Limb (tissue), 2 donors: Measurements from ENCODE around the gene GFI1B.

Source experiments
- DNase-seq, 2 donors: peaks; one replicate each; pipeline ENCODE4 v3.0.0-alpha.2; 2016; ENCODE audit errors: extremely low spot score in 2 of 2

Gene GFI1B

DNA sequence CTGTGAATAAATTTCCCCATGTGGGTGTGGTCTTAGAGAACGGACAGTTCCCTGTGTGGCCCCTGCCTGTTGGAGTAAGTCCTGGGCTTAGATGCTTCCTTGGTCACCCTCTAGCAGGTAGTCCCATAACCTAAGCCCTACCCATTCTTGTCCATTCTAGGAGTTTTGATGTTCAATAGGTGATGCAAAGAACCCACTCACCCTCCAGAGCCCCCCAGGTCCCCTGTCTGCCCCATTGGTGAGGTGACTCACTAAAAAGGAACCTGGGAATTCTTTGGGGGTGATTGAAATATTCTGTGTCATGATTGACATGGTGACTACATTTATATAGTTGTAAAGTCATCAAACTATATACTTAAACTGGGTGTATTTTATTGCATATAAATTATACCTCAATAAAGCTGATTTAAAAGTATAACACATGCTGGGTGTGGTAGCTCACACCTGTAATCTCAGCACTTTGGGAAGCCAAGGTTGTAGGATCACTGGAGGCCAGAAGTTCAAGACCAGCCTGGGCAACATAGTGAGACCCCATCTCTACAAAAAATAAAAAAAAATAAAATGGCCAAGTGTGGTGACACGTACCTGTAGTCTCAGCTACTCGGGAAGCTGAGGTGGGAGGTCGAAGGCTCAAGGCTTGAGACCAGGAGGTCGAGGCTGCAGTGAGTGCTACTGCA lies 31.6 kb downstream of the GFI1B start:
- no peak for DNase-seq

DNA sequence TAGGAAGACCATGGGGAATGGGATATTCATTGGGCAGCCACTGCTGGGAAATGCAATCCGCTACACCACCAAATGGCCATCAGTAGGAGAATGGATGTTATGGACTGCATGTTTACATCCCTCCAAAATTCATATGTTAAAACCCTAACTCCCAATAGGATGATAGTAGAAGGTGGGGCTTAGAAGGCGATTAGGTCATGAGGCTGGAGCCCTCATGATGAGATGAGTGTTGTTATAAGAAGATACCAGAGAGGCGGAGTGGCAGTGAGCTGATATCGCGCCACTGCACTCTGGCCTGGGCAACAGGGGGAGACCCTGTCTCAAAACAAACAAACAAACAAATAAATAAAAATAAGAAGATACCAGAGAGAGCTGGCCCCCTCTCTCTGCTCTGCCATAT lies 36.2 kb downstream of the GFI1B start:
- no peak for DNase-seq

DNA sequence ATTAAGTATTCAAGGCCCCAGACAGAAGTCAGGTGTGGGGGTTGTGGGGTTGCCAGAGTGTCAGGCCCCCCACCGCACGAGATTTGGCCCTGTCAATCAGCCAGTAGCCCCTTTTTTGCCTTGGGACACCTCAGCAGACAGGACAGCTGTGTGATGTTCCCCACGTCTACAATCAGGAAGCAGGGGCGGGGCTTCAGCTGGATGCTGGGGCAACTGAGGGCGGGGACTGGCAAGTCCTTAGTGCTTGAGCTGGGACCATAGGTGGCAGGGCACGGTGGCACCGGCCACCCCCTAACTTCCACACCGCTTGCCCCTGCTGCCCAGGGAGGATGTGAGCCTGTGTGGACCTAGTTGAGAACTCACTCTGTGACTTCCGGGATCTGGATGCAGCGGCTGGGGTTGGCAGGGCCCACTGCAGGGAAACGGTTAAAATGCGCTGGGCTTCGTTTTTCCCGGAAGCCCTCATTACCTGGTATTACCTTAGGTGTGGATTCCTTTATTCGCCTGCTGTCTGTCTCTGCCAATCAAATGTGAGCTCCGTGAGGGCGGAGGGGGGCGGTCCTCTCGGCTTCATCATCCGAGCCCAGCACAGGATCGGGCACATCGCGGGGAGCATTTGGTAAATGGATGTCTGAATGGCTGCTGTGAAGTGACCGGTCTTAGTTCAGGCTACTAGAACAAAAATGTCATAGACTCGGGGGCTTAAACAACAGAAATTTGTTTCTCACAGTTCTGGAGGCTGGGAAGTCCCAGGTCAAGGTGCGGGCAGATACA lies 44.8 kb downstream of the GFI1B start:
- DNase-seq = no peak

DNA sequence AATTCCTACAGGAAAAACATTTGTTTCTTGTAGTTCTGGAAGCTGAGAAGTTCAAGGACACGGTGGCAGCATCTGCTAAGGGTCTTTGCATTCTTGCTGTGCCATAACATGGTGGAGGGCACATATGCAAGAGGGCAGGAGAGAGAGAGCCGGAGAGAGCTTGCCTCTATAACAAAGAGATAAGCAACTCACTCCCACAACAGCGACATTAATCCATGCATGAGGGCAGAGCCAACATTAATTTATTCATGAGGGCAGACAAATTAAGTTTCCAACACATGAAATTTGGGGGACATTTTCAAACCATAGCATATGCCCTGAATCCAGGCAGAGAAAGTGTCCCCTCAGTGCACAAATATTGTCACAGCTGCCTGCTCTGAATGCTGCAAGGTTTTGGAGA lies 47.9 kb downstream of the GFI1B start:
- no peak for DNase-seq

DNA sequence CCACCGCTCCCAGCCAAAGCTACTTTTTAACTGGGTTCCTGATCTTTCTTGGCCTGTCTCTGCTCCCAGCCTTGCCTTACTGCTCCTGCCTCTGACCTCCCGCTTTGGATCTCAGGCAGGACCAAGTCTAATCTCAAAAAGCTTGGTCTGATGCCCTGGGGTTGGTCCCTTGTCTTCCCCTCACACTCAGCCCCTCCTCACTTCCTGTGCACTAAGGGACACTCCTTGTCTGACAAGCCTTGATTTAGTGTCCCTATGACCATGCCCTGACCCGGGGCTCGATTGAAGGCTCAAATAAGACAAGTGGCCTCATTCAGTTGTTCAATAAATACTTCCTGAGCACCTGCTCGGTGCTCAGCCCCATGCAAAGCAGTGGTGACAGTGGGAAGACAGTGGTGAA lies 48.6 kb downstream of the GFI1B start:
- no peak for DNase-seq

DNA sequence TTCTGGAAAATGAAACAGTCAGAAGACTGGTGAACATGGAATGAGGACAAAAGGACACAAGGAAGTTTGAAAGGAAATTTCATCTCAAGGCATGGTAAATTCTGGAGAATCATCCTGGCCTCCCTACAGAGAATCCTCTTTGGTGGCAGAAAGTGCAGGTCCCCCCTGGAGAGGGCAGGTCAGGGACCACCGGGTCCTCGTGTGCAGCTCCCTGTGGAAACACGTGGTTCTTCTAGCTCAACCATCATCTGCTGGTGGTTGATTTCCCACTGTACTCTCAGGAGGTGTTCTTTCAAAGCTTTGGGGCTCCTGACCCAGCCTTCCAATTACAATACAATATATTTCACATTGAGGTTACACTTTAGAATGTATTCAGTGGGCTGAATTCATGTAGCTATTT lies 49.7 kb downstream of the GFI1B start:
- no peak for DNase-seq

DNA sequence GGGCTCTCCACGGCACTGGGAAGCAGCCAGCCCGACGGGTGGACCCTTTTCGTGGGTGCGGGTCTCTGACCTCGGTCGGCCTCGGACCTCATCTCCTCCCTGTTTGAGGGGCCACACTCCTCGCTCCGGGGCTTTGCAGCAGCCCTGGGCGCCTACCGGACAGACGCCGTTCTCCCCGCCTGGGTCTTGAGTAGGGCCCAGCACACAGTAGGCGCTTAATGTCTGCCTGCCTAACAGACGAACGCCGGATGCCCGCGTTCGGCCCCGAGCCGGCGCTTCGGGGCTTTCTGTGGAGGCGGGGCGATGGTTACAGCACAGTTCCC lies 51.5 kb downstream of the GFI1B start:
- DNase-seq = no peak

DNA sequence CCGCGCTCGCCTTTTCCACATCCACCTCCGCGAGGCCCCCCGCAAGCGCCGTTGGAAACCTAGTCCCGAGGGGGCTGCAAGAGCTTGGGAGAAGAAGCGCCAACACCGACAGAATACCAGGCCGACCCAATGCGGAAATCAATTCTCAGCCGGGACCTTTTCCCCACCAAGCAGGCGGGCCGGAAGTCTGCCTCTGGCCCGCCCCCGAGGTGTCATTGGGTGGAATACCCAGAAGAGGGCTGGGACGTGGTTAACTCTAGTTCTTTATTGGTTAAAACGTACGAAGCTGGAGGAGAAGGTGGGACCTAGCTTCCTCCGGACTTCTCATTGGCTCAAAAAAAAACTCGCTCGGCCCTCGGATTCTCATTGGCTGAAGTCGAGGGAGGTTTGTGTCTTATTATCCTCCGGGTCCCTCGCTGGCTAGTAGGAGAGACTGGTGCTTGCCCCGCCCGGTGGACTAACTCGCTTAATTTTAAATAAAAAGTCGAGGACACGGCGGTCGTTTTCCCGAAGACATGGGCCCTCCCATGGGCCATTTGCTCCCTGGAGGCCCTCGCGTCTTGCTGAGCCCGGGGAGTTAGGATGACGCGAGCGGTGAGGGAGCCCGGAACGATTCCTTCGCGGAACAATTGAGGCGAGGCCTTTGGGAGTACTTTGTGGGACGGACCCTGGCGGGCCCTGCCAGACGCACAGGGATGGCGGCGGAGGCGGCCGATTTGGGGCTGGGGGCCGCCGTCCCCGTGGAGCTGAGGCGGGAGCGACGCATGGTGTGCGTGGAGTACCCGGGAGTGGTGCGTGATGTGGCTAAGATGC lies 52.0 kb downstream of the GFI1B start, which contains the start of gene GTF3C5:
Gene GTF3C5, plus strand, starts transcription at position 681 of the 813 bp plus-strand sequence. Its CDS starts 15 bp downstream, at position 696.
- DNase-seq = peak; percentile 94 to 99

DNA sequence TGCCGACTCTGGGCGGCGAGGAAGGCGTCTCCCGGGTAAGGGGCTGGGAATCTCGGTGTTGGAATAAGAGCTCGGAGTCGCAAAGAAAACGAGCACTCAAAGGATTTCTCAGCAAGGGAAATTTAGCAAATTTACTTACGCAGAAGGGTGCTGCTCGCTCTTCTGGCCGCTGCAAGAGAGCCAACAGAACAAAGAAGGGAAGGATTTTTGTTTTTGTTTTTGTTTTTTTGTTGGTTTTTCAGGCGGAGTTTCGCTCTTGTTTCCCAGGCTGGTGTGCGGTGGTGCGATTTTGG lies 52.6 kb downstream of the GFI1B start:
- no peak for DNase-seq

DNA sequence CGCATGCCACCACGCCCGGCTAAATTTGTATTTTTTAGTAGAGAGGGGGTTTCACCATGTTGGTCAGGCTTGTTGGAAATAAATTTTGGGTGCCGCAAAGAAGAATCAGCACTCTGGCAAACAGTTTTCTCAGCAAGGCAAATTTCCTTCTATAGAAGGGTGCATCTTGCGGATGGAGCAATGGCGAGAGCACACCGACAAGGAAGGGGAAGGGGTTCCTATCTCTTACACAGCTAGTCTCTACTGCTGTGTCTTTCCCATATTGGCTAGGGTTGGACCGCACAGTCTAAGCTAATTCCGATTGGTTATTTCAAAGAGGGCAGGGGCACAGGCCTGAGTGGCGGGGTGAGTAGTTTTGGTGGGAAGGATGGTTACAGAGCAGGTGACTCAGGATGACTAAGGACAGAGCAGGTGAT lies 53.0 kb downstream of the GFI1B start:
- no peak for DNase-seq

DNA sequence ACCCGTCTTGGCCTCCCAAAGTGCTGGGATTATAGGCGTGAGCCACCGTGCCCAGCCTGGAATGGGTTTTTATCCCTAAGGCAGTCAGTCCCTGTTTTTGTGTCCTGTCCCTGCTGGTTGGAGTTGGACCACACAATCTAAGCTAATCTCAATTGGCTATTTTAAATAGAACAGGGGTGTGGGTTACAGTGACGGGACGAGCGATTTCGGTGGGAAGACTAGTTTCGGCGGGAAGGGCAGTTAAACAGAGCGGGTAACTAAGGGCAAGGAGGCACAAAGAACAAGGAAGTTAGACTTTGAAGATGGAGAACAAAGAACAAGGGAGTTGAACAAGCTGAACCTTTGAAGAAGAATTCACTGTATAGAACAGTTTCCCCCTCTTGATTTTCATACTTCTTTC lies 53.7 kb downstream of the GFI1B start:
- DNase-seq = no peak

DNA sequence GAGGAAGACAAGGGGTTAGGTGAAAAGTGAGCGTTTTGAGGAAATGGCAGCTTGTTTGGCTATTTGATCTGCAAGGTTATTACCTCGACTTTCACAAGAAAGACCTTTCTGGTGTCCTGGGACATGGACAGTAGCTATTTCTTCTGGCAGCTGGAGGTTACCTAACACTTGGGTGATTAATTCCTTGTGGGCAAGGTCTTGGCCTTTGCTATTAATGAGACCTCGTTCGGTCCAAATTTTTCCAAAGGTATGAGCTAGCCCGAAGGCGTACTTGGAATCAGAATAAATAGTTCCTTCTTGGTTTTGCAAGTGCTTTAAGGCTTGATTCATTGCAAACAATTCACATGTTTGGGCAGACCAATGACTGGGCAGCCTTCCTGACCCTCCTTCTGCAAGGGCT lies 57.2 kb downstream of the GFI1B start:
- no peak for DNase-seq

DNA sequence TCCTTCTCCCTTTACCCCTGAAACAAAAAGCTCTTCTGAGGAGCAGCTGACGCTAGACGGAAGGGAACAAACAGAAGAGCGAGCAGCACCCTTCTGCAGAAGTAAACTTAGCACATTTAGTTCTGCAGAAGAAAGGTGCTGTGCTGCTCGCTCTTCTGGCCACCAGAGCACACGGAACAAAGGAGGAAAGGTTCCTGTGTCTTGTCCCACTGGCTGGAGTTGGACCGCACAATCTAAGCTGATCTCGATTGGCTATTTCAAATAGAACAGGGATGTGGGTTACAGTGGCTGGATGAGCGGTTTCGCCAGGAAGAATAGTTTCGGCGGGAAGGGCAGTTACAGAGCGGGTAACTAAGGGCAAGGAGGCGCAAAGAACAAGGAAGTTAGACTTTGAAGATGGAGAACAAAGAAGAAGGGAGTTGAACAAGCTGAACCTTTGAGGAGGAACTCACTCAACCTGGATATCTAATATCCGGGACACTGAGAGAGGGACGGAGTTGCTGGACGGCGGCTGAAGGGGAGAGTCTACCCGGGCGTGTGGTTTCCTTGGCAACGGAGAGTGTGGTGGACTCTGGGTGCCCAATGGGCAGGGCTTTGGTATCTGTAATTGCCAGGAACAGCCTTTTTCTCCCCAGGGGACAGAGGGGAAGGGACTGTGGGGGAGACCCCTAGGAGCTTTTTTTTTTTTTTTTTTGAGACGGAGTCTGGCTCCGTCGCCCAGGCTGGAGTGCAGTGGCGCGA lies 59.5 kb downstream of the GFI1B start:
- DNase-seq = no peak

DNA sequence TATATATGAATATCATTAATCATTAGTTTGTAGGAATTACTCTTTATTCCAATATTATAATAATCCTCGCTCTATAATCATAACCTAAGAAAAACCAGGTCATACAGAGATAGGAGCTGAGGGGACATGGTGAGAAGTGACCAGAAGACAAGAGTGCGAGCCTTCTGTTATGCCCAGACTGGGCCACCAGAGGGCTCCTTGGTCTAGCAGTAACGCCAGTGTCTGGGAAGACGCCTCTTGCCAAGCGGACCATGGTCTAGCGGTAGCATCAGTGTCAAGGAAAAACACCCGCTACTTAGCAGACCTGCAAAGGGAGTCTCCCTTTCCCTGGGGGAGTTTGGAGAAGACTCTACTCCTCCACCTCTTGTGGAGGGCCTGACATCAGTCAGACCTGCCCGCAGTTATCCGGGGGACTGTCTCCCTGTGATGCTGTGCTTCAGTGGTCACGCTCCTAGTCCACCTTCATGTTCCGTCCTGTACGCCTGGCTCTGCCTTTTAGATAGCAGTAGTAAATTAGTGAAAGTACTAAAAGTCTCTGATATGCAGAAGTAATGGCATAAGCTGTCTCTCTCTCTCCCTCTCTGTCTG lies 62.5 kb downstream of the GFI1B start:
- DNase-seq = peak in 1 of 2 donors; percentile 19
